ENCODE results near the gene IPO4.

The IPO4 gene

DNA sequence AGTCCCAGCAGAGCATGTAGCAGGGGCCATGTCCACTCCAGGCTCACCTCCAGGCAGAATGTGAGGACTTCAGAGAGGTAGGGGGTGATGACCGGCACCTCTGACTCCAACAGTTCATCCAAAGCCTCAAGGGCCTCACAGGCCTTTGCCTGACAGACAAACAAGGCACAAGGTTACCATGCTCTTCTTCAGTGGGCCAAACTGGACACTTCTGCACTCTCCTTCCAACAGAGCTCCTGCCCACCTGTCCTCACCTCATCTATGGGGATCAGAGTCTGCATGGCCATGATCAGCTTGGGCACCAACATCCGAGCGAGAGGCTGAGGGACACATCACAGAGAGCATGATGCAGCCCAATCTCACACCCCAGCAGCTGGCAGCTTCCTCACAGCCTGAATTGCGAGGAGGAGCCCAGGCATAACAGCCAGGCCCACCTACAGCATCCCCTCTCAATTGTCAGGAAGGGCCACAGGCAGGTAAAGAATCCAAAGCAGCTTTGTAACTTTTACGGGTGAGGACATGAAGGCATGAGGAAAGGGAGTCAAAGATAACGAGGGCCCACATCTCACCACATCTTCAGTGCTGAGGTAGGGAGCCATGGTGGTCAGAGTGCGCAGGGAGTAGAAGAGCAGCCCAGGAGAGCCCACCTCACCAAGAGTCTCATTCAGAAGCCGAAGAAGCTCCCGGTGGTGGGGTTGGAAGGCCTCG, 1.6 kb downstream of the IPO4 start:
- H3K4me3 ChIP-seq (ENCODE audit: control insufficient read depth in 1 of 7, extremely low read depth in 1 of 7, insufficient read depth in 4 of 7, low read depth in 2 of 7, low read length in 6 of 7): peak overlapping the region in 3 of 7 experiments; percentile 79 to 90 (median 81)
- H3K27me3 ChIP-seq (replicated peaks in 2 of 5; ENCODE audit: control insufficient read depth in 4 of 5, insufficient read depth in 5 of 5, low read length in 4 of 5): no peaks in the 10 kb centered on the region
- 98% methylated on average over 9 of the region's 10 CpGs for WGBS (ENCODE audit: insufficient coverage)
- no peak overlapping the region for H3K27ac ChIP-seq (ENCODE audit: insufficient read depth in 1 of 2, low read depth in 1 of 2, low read length in 2 of 2, poor library complexity in 1 of 2, severe bottlenecking in 2 of 2)
- H3K9me3 ChIP-seq (ENCODE audit: control extremely low read depth in 1 of 5, control insufficient read depth in 4 of 5, insufficient read depth in 2 of 5, low read depth in 1 of 5, low read length in 4 of 5): no peaks in the 10 kb centered on the region
- peaks cover 13 to 72% (median 42%) of the 10 kb centered on the region in 4 experiments for H3K36me3 ChIP-seq (ENCODE audit: control insufficient read depth in 4 of 4, insufficient read depth in 4 of 4, low read length in 3 of 4)
- ChIA-PET CTCF (interaction anchor here (0.9 to 4.4 kb wide), 6 partner anchors 13 to 55 kb away, joined by 4 to 19 read pairs (median 5); partner anchors contain the start of genes CHMP4A, IRF9, REC8 and TINF2), POLR2A (no interaction called here)
- no peak for DNase-seq
- peaks cover 0 to 25% (median 20%) of the 10 kb centered on the region in 4 experiments for H3K4me1 ChIP-seq (ENCODE audit: control extremely low read depth in 1 of 4, control insufficient read depth in 4 of 4, insufficient read depth in 4 of 4, low read length in 3 of 4)

DNA sequence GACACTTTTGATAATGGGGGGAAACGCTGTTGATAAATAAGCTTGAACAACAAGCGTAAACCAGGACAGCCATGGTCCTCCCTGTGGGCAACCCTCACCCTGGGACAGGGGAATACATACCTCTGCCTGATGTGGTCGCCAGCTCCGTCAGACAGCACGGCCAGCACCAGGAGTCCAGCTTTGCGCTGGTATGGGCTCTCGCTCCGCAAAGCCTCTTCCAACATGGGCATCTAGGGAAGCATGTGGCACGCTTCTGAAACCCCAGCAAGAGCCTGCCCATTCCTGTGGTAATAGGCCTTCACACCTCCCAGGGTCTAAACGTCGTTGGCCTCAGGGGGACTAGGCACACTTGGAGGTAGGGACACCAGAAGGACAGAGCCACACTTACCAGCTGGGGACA, 2.9 kb downstream of the IPO4 start:
- CTCF ChIA-PET: interaction anchor here (0.9 to 4.4 kb wide), 6 partner anchors 9 to 59 kb away, joined by 4 to 19 read pairs (median 5); partner anchors contain the start of genes MDP1, REC8, TINF2 and TM9SF1
- Histone ChIP-seq H3K9me3 (ENCODE audit: control extremely low read depth in 1 of 5, control insufficient read depth in 4 of 5, insufficient read depth in 2 of 5, low read depth in 1 of 5, low read length in 4 of 5) (no peaks in the 10 kb centered on the region), H3K27ac (ENCODE audit: insufficient read depth in 1 of 2, low read depth in 1 of 2, low read length in 2 of 2, poor library complexity in 1 of 2, severe bottlenecking in 2 of 2) (no peak overlapping the region), H3K36me3 (ENCODE audit: control insufficient read depth in 4 of 4, insufficient read depth in 4 of 4, low read length in 3 of 4) (peaks cover 15 to 77% (median 47%) of the 10 kb centered on the region in 4 experiments), H3K4me1 (ENCODE audit: control extremely low read depth in 1 of 4, control insufficient read depth in 4 of 4, insufficient read depth in 4 of 4, low read length in 3 of 4) (peaks cover 0 to 25% (median 20%) of the 10 kb centered on the region in 4 experiments), H3K27me3 (replicated peaks in 2 of 5; ENCODE audit: control insufficient read depth in 4 of 5, insufficient read depth in 5 of 5, low read length in 4 of 5) (no peaks in the 10 kb centered on the region), H3K4me3 (ENCODE audit: control insufficient read depth in 1 of 7, extremely low read depth in 1 of 7, insufficient read depth in 4 of 7, low read depth in 2 of 7, low read length in 6 of 7) (no peak overlapping the region)
- DNase-seq: no peak
- POLR2A ChIA-PET: no interaction called here
- WGBS (ENCODE audit: insufficient coverage): 96% methylated on average over 11 of the region's 11 CpGs

DNA sequence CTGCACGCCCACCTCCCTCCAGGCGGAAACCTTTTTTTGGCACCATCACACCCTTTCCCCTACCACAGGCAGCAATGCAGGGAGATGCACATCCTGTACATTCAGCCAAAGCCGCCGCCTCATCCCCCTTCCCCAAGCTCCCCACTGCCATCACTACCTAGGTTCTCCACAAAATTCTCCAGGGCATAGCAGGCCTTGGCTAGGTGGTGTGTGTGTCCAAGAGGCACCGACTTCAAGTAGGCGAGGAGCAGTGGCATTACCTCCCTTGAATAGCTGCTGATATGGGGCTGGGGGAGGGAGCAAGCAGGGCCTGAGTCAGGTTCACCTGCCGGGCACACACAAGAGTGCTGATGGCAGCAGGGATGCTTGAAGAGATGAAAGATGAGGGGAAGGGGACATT, 3.6 kb downstream of the IPO4 start:
- Histone ChIP-seq H3K4me3 (ENCODE audit: control insufficient read depth in 1 of 7, extremely low read depth in 1 of 7, insufficient read depth in 4 of 7, low read depth in 2 of 7, low read length in 6 of 7) (no peak overlapping the region), H3K27ac (ENCODE audit: insufficient read depth in 1 of 2, low read depth in 1 of 2, low read length in 2 of 2, poor library complexity in 1 of 2, severe bottlenecking in 2 of 2) (no peak overlapping the region), H3K36me3 (ENCODE audit: control insufficient read depth in 4 of 4, insufficient read depth in 4 of 4, low read length in 3 of 4) (peaks cover 11 to 79% (median 50%) of the 10 kb centered on the region in 4 experiments), H3K9me3 (ENCODE audit: control extremely low read depth in 1 of 5, control insufficient read depth in 4 of 5, insufficient read depth in 2 of 5, low read depth in 1 of 5, low read length in 4 of 5) (no peaks in the 10 kb centered on the region), H3K27me3 (replicated peaks in 2 of 5; ENCODE audit: control insufficient read depth in 4 of 5, insufficient read depth in 5 of 5, low read length in 4 of 5) (no peaks in the 10 kb centered on the region), H3K4me1 (ENCODE audit: control extremely low read depth in 1 of 4, control insufficient read depth in 4 of 4, insufficient read depth in 4 of 4, low read length in 3 of 4) (peaks cover 0 to 25% (median 20%) of the 10 kb centered on the region in 4 experiments)
- whole genome bisulfite sequencing (ENCODE audit: insufficient coverage): 100% methylated on average over 2 of the region's 7 CpGs
- POLR2A ChIA-PET: no interaction called here
- DNase-seq: no peak
- CTCF ChIA-PET: interaction anchor here (0.9 to 4.4 kb wide), 4 partner anchors 10 to 59 kb away, joined by 4 to 19 read pairs (median 10); partner anchors contain the start of genes REC8, TINF2 and TM9SF1

DNA sequence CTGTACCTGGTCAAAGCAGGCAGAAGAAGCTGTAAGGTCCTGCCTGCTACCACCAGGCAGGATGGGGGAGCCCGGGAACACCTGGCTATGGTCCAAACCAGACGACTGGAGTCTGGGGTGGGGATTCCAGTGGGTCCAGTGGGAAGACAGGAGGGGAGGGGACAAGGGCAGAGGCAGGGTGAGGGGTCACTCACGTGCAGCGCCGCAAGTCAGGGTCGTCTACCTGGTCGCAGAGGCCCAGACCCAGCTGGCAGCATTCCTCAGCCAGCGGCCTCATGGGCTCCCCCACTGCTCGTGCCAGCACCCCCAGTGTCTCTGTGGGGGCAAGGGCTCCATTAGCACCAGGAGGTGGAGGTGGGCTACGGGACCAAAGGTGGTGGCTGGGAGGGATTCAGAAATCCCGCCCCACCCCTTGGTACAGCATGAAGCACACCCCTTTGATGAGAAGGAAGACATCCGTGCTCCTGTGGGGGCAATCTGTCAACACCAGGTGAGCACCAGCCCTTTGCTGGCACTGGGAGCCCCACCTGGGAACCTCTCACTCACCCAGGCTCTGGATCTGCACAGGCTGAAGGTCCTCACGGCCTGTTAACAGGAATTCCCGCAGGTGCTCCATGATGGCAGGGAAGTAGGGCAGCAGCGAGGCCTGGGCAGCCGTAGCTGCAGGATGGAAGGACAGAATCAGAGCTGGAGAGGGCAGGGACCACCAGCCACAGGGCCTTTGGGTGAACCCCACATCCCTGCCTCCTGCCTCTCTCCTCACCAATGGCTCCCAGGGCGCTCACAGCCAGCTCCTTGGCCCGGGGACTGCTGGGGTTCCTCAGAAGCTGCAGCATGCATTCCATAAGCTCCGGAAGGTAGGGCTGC, 4.3 kb downstream of the IPO4 start:
- 96% methylated on average over 19 of the region's 19 CpGs for WGBS (ENCODE audit: insufficient coverage)
- POLR2A ChIA-PET: no interaction called here
- H3K27me3 ChIP-seq (replicated peaks in 2 of 5; ENCODE audit: control insufficient read depth in 4 of 5, insufficient read depth in 5 of 5, low read length in 4 of 5): no peaks in the 10 kb centered on the region
- H3K9me3 ChIP-seq (ENCODE audit: control extremely low read depth in 1 of 5, control insufficient read depth in 4 of 5, insufficient read depth in 2 of 5, low read depth in 1 of 5, low read length in 4 of 5): no peaks in the 10 kb centered on the region
- peaks cover 0 to 21% (median 18%) of the 10 kb centered on the region in 4 experiments for H3K4me1 ChIP-seq (ENCODE audit: control extremely low read depth in 1 of 4, control insufficient read depth in 4 of 4, insufficient read depth in 4 of 4, low read length in 3 of 4)
- no peak for DNase-seq
- CTCF ChIA-PET: interaction anchor here (1.4 to 3.2 kb wide), 2 partner anchors 58 kb away, joined by 4 to 14 read pairs; partner anchors contain the start of gene TINF2
- H3K27ac ChIP-seq (ENCODE audit: insufficient read depth in 1 of 2, low read depth in 1 of 2, low read length in 2 of 2, poor library complexity in 1 of 2, severe bottlenecking in 2 of 2): no peak overlapping the region
- H3K36me3 ChIP-seq (ENCODE audit: control insufficient read depth in 4 of 4, insufficient read depth in 4 of 4, low read length in 3 of 4): peaks cover 11 to 84% (median 57%) of the 10 kb centered on the region in 4 experiments
- H3K4me3 ChIP-seq (ENCODE audit: control insufficient read depth in 1 of 7, extremely low read depth in 1 of 7, insufficient read depth in 4 of 7, low read depth in 2 of 7, low read length in 6 of 7): no peak overlapping the region

DNA sequence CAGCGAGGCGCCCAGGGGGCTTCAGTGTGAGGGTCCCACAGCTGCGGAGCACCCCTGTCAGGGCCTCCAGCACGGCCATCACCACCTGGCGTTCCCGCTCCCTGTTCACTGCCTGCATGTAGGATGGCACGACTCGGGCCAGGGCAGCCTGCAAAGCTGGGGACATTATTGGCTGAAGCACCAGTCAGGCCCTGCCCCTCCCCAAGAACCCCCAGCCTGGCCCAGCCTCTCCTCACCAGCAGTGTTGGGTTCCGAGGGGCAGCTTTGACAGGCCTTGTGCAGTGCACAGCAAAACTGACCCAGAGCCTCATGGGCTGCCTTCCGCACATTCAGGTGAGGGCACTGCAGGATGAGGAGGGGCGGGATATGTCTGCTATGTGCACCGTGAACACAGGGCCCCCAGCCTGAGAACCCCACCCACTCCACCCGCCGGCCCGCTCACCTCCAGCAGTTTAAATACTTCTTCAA, 5.6 kb downstream of the IPO4 start:
- Histone ChIP-seq H3K27me3 (replicated peaks in 2 of 5; ENCODE audit: control insufficient read depth in 4 of 5, insufficient read depth in 5 of 5, low read length in 4 of 5) (no peaks in the 10 kb centered on the region), H3K36me3 (ENCODE audit: control insufficient read depth in 4 of 4, insufficient read depth in 4 of 4, low read length in 3 of 4) (peaks cover 14 to 93% (median 70%) of the 10 kb centered on the region in 4 experiments), H3K9me3 (ENCODE audit: control extremely low read depth in 1 of 5, control insufficient read depth in 4 of 5, insufficient read depth in 2 of 5, low read depth in 1 of 5, low read length in 4 of 5) (no peaks in the 10 kb centered on the region), H3K4me1 (ENCODE audit: control extremely low read depth in 1 of 4, control insufficient read depth in 4 of 4, insufficient read depth in 4 of 4, low read length in 3 of 4) (peaks cover 0 to 10% (median 9%) of the 10 kb centered on the region in 4 experiments), H3K4me3 (ENCODE audit: control insufficient read depth in 1 of 7, extremely low read depth in 1 of 7, insufficient read depth in 4 of 7, low read depth in 2 of 7, low read length in 6 of 7) (no peak overlapping the region), H3K27ac (ENCODE audit: insufficient read depth in 1 of 2, low read depth in 1 of 2, low read length in 2 of 2, poor library complexity in 1 of 2, severe bottlenecking in 2 of 2) (no peak overlapping the region)
- DNase-seq: no peak
- WGBS (ENCODE audit: insufficient coverage): 96% methylated on average over 13 of the region's 15 CpGs
- CTCF ChIA-PET: no interaction called here
- POLR2A ChIA-PET: no interaction called here

DNA sequence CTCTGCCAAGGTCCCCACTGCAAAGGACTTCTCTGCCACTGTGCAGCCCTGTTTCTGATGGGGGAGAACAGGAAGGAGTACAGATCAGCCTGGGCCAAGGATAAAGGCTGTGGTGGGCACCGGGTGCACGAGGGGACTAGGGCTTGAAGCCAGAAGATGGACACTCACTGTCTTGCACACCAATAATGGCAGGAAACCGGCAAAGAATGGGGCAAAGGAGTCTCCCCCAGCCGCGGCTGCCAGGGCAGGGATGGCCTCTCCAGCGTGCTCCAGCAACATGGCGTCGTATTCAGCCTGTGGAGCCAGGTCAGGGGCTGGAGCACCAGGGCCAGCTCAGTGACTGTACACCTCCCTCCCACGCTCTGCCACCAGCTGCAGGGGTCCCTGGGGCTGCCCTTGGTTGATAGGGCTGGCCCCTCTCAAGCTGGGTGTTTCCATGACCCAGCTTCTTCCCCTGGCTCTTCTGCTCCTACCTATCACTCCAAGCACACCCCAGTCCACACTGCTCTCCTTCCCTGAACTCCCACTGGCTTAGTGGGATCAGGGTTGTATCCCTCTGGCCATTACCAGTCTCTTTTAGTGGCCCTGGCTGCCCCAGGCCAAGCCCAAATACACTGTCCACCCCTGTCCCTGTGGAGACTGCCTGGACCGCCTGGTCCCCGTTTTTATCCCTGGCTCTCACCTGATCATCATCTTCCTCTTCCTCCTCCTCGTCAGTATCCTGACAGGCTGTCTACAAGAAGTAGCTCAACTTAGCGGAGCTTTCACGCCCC, 6.3 kb downstream of the IPO4 start:
- no peak overlapping the region for H3K4me3 ChIP-seq (ENCODE audit: control insufficient read depth in 1 of 7, extremely low read depth in 1 of 7, insufficient read depth in 4 of 7, low read depth in 2 of 7, low read length in 6 of 7)
- no peaks in the 10 kb centered on the region for H3K9me3 ChIP-seq (ENCODE audit: control extremely low read depth in 1 of 5, control insufficient read depth in 4 of 5, insufficient read depth in 2 of 5, low read depth in 1 of 5, low read length in 4 of 5)
- peaks cover 0 to 2% (median 1%) of the 10 kb centered on the region in 4 experiments for H3K4me1 ChIP-seq (ENCODE audit: control extremely low read depth in 1 of 4, control insufficient read depth in 4 of 4, insufficient read depth in 4 of 4, low read length in 3 of 4)
- H3K27me3 ChIP-seq (replicated peaks in 2 of 5; ENCODE audit: control insufficient read depth in 4 of 5, insufficient read depth in 5 of 5, low read length in 4 of 5): no peaks in the 10 kb centered on the region
- DNase-seq: no peak
- WGBS (ENCODE audit: insufficient coverage): 93% methylated on average over 11 of the region's 14 CpGs
- H3K36me3 ChIP-seq (ENCODE audit: control insufficient read depth in 4 of 4, insufficient read depth in 4 of 4, low read length in 3 of 4): peaks cover 14 to 94% (median 77%) of the 10 kb centered on the region in 4 experiments
- CTCF ChIA-PET: interaction anchor here (1.6 kb wide), 1 partner anchor 115 kb away, joined by 4 read pairs; no protein-coding TSS in a partner anchor
- POLR2A ChIA-PET: no interaction called here
- H3K27ac ChIP-seq (ENCODE audit: insufficient read depth in 1 of 2, low read depth in 1 of 2, low read length in 2 of 2, poor library complexity in 1 of 2, severe bottlenecking in 2 of 2): peak overlapping the region in 1 of 2 experiments; percentile 6
